Neutrophil (primary cell): ENCODE data around the gene TACR1.

Experiments used
- H3K27ac ChIP-seq: fragments of 200-600 bp; sonication (generic); 2 replicates; pipeline ENCODE4 v1.5.1; 2016; ENCODE audit warnings: mild to moderate bottlenecking, moderate library complexity
- H3K27me3 ChIP-seq: fragments of 200-600 bp; sonication (generic); 2 replicates; pipeline ENCODE4 v1.6.0; 2016; ENCODE audit warnings: mild to moderate bottlenecking
- H3K36me3 ChIP-seq: fragments of 200-600 bp; sonication (generic); 2 replicates; pipeline ENCODE4 v1.5.1; 2017
- H3K4me1 ChIP-seq, 2 experiments: fragments of 200-600 bp in 1 of 2; sonication (generic) in 1 of 2; 1 replicate in 1 of 2; 2 replicates in 1 of 2; pipeline versions ENCODE4 v1.5.1 to v1.6.1; 2013 to 2016; ENCODE audit warnings: low read depth in 1 of 2, low read length in 1 of 2, mild to moderate bottlenecking in 1 of 2, moderate library complexity in 1 of 2; ENCODE audit not compliant: control insufficient read depth in 1 of 2, insufficient read depth in 1 of 2
- H3K4me3 ChIP-seq, 2 experiments: fragments of 200-600 bp in 1 of 2; sonication (generic) in 1 of 2; 1 replicate in 1 of 2; 2 replicates in 1 of 2; pipeline ENCODE4 v1.5.1; 2013 to 2016; ENCODE audit warnings: low read depth in 1 of 2, low read length in 1 of 2, mild to moderate bottlenecking in 1 of 2, moderate library complexity in 1 of 2
- H3K9me3 ChIP-seq: fragments of 200-600 bp; sonication (generic); 2 replicates; pipeline ENCODE4 v1.5.1; 2016
- TF ChIP-seq, protein P1 (sequence below): fragments of 200-600 bp; sonication (generic); IDR thresholded peaks from 2 replicates; pipeline ENCODE4 v1.5.1; 2016; ENCODE audit warnings: antibody characterized with exemption

The TACR1 gene

DNA sequence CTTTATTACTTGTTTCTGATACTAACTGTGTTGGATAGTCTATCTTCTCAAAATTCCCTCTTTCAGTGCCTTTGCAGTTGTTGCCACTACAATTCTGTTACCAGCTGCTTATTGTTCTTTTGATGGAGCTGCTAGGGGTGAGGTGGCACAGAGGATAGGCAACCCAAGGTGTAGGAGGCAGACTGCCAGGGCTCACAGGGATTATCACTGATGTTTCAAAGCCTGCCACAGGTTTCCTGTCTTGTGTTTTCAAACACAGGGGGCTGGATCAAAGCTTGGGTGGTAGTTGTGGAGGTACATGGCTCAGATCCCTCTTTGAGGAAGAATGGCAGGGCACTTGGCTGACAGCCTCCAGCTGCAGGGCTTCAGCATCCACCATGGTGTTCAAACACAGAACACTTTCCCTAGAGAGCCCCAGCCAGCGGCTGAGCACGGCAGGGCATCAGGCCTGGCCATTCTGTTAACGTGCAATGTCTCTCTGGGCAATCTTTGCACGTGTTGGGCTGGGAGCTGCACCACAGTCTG is 153.7 kb downstream of the TACR1 start:
- Histone ChIP-seq H3K4me1 (no peaks in the 10 kb centered on the region), H3K4me3 (no peak overlapping the region), H3K9me3 (no peaks in the 10 kb centered on the region), H3K27me3 (no peaks in the 10 kb centered on the region), H3K36me3 (no peaks in the 10 kb centered on the region), H3K27ac (no peak overlapping the region)
- TF ChIP-seq, protein P1, sequence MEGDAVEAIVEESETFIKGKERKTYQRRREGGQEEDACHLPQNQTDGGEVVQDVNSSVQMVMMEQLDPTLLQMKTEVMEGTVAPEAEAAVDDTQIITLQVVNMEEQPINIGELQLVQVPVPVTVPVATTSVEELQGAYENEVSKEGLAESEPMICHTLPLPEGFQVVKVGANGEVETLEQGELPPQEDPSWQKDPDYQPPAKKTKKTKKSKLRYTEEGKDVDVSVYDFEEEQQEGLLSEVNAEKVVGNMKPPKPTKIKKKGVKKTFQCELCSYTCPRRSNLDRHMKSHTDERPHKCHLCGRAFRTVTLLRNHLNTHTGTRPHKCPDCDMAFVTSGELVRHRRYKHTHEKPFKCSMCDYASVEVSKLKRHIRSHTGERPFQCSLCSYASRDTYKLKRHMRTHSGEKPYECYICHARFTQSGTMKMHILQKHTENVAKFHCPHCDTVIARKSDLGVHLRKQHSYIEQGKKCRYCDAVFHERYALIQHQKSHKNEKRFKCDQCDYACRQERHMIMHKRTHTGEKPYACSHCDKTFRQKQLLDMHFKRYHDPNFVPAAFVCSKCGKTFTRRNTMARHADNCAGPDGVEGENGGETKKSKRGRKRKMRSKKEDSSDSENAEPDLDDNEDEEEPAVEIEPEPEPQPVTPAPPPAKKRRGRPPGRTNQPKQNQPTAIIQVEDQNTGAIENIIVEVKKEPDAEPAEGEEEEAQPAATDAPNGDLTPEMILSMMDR, result no peak

DNA sequence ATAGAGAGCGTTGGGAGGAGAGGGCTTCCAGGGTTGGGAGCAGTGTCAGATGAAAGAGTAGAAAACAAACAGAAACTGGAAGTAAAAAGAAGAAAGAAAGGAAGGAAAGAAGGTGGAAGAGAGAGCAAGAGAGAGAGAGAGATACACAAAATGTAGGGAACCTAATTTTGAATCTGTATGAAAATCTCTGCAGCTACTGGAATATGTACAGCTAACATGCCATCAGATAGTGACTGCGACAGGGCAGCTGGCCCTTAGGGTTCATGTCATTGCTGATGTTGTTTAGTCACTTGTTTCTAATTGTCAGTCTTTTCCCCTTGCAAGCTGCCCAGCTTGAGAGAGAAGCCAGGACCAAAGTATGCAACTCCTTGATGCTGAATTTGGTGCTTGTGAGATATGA is 155.0 kb downstream of the TACR1 start:
- TF ChIP-seq, protein P1, result no peak

DNA sequence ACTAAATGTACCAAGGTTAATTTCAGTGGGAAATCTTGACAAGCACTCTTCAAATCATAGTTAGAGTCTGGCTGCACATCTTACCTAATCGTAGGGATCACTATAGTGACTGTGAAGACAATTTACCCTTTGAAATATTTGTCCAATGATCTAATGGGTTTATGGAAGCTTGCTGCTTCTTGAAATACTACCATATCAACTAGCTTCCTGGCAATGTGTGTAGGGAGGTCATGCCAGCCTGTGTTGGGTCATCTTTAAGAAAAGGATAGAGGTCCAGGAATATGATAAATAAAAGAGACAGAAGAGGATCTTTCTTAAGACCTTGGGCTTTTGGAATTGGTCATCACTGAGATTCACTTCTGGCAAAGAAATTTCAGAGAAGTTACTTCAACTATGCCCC is 156.5 kb downstream of the TACR1 start:
- Histone ChIP-seq H3K4me3 (no peak overlapping the region), H3K9me3 (no peaks in the 10 kb centered on the region), H3K36me3 (no peaks in the 10 kb centered on the region), H3K4me1 (no peaks in the 10 kb centered on the region), H3K27me3 (no peaks in the 10 kb centered on the region), H3K27ac (no peak overlapping the region)
- TF ChIP-seq, protein P1, result no peak

More for the DNA sequence above, 155.0 kb downstream of the TACR1 start:
- Histone ChIP-seq H3K9me3 (no peaks in the 10 kb centered on the region), H3K4me1 (no peaks in the 10 kb centered on the region), H3K27me3 (no peaks in the 10 kb centered on the region), H3K36me3 (no peaks in the 10 kb centered on the region), H3K27ac (no peak overlapping the region), H3K4me3 (no peak overlapping the region)

DNA sequence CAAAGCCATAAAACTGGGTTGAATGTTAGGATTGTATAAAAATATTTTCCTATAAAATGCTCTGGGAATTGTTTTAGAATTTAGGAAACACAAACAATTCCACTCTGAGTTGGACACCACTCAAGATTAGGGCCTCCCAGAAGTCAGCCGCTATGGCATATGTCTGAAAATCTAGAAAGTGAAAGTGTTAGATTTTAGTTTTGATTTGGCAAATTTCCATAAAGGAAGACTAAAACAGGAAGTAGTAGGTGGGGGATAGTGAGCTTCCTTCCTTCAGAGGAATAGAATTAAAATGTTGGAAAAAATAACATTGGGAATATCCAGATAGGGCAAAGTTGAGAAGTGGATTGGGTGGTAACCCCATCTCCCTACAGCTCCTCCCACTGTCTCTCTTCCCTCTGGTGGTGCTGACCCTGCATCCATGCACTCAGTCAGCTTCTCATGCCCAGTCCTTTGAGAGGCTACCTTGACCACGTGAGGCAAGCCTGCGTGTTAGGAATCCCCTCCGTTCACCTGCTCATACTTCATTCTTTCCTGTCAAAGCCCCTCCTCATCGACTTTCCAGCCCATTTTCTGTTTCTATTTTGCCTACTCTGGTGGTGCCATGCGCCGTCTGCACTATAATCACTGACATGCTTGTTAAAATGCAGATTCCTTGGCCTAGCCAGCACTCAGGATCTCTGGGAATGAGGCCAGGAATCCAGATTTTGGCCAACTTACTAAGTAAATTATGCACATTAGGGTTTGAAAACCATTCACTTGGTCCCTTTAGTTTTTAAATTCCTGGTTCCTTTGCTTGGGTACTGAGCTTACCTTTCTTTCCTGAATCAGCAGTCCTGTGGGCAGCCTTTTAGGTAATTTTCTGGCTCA is 157.4 kb downstream of the TACR1 start:
- Histone ChIP-seq H3K27ac (no peak overlapping the region), H3K36me3 (no peaks in the 10 kb centered on the region), H3K4me3 (no peak overlapping the region), H3K4me1 (no peaks in the 10 kb centered on the region), H3K27me3 (no peaks in the 10 kb centered on the region), H3K9me3 (no peaks in the 10 kb centered on the region)
- TF ChIP-seq, protein P1, result no peak

DNA sequence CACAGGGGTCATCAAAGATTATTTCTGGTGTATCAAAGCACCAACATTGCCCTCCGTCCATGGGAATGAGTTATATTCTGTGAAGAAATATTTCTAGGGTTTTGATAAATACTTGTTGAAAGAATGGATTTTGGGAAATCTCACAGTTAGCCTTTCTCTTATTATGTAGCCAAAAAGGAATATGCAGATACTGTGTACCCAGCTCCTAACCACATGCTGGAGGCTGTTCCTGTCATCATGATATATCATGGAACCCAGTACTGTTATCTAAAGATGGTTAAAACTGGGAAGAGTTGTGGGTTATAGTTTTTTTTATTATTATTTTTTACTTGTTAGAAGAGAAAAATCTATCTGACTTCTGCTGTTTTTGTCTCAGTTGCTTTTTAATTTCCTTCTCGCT is 158.1 kb downstream of the TACR1 start:
- no peaks in the 10 kb centered on the region for H3K27me3 ChIP-seq
- H3K9me3 ChIP-seq, result no peaks in the 10 kb centered on the region
- H3K4me1 ChIP-seq, result no peaks in the 10 kb centered on the region
- TF ChIP-seq, protein P1, result no peak
- H3K27ac ChIP-seq, result no peak overlapping the region
- no peaks in the 10 kb centered on the region for H3K36me3 ChIP-seq
- no peak overlapping the region for H3K4me3 ChIP-seq
